PC-3 (cell line): ENCODE measurements around the gene RGS10. TPM values are rescaled to one million over a fixed set of nuclear protein-coding genes. Genes with fewer than 3 reads are reported as not detected.

Source experiments
- ATAC-seq: fragments of 200-7000 bp; cut with Tn5 transposase; 2 replicates; pipeline ENCODE4 v1.9.1; 2020; ENCODE audit warnings: mild to moderate bottlenecking, moderate library complexity
- BruUV-seq: library from RNA; stranded (reverse); fragments of 400-500 nt; replicated peaks from 2 replicates; lab custom pipeline; 2021; lab: Mats Ljungman, UMichigan
- CTCF ChIA-PET: fragments of 300-600 bp; sonication (Branson Sonifier 250); formaldehyde crosslinking; loops from one replicate; lab custom pipeline; 2022; ENCODE audit warnings: antibody characterized with exemption; lab: Charles Lee
- POLR2A ChIA-PET: fragments of 300-600 bp; sonication (Branson Sonifier 250); formaldehyde crosslinking; loops from one replicate; lab custom pipeline; 2022; ENCODE audit warnings: antibody characterized with exemption; ENCODE audit not compliant: unreplicated experiment; lab: Charles Lee
- DNase-seq: peaks from one replicate; pipeline ENCODE4 v3.0.0-alpha.2; 2015
- H2AFZ ChIP-seq: fragments of 300-600 bp; sonication (generic); 2 replicates; pipeline ENCODE4 v1.6.0; 2016; ENCODE audit warnings: antibody characterized with exemption, low read length
- H3F3A ChIP-seq: fragments of 300-600 bp; sonication (generic); one replicate; pipeline ENCODE4 v1.6.0; 2017; ENCODE audit warnings: antibody characterized with exemption, low read length, control low read depth, mild to moderate bottlenecking; ENCODE audit not compliant: unreplicated experiment
- H3K27ac ChIP-seq: fragments of 300-600 bp; sonication (generic); 2 replicates; pipeline ENCODE4 v1.5.1; 2016; ENCODE audit warnings: mild to moderate bottlenecking, low read length
- H3K27me3 ChIP-seq: fragments of 300-600 bp; sonication (generic); 2 replicates; pipeline ENCODE4 v1.6.1; 2016; ENCODE audit warnings: low read length, mixed read lengths
- H3K36me3 ChIP-seq: fragments of 300-600 bp; sonication (generic); 2 replicates; pipeline ENCODE4 v1.6.1; 2016; ENCODE audit warnings: low read depth, mixed run types, low read length, mixed read lengths
- H3K4me1 ChIP-seq: fragments of 300-600 bp; sonication (generic); 2 replicates; pipeline ENCODE4 v1.5.1; 2016; ENCODE audit warnings: low read length; ENCODE audit not compliant: insufficient read depth
- H3K4me2 ChIP-seq: fragments of 300-600 bp; sonication (generic); 2 replicates; pipeline ENCODE4 v1.6.0; 2016; ENCODE audit warnings: low read length
- H3K4me3 ChIP-seq: fragments of 300-600 bp; sonication (generic); 2 replicates; pipeline ENCODE4 v1.5.1; 2016; ENCODE audit warnings: mild to moderate bottlenecking, low read length, mixed read lengths
- H3K79me2 ChIP-seq: fragments of 300-600 bp; sonication (generic); 2 replicates; pipeline ENCODE4 v1.6.1; 2017; ENCODE audit warnings: low read length, mixed read lengths
- H3K9ac ChIP-seq: fragments of 300-600 bp; sonication (generic); 2 replicates; pipeline ENCODE4 v1.6.0; 2016; ENCODE audit warnings: mild to moderate bottlenecking, low read length
- H3K9me2 ChIP-seq: fragments of 300-600 bp; sonication (generic); replicated peaks from 2 replicates; pipeline ENCODE4 v1.6.1; 2016; ENCODE audit warnings: mixed run types, low read length, mixed read lengths
- H3K9me3 ChIP-seq: fragments of 300-600 bp; sonication (generic); 2 replicates; pipeline ENCODE4 v1.6.1; 2016; ENCODE audit warnings: low read length, mixed read lengths
- H4K20me1 ChIP-seq: fragments of 300-600 bp; sonication (generic); 2 replicates; pipeline ENCODE4 v1.6.1; 2016; ENCODE audit warnings: low read length, mixed read lengths
- CTCF ChIP-seq: fragments of 300-600 bp; sonication (generic); conservative IDR thresholded peaks from 2 replicates; pipeline ENCODE4 v1.5.1; 2017; ENCODE audit warnings: antibody characterized with exemption, low read depth, mild to moderate bottlenecking, low read length
- EZH2 ChIP-seq: fragments of 300-600 bp; sonication (generic); IDR thresholded peaks from one replicate; pipeline ENCODE4 v1.6.1; 2017; ENCODE audit warnings: antibody characterized with exemption, mild to moderate bottlenecking, low read length; ENCODE audit not compliant: unreplicated experiment
- EZH2phosphoT487 ChIP-seq: fragments of 300-600 bp; sonication (generic); IDR thresholded peaks from 2 replicates; pipeline ENCODE4 v1.6.1; 2018; ENCODE audit warnings: mild to moderate bottlenecking, antibody characterized with exemption, low read length, borderline replicate concordance
- intact Hi-C: fragments of 100-400 bp; cut with micrococcal nuclease; formaldehyde crosslinking; loops from 2 replicates; pipeline ENCODE4 v1.9.0; 2023
- total RNA-seq: library from RNA; depleted of rRNA; stranded (reverse); fragments of >200 nt; gene quantifications from 2 replicates; pipeline ENCODE4 v1.2.3, GENCODE V29; 2014

Gene RGS10
- total RNA-seq, 1 experiment from 2014 or later, result 27.6 TPM

- Histone ChIP-seq H3K36me3 (no peaks in the 10 kb centered on the region), H3K4me3 (no peak overlapping the region), H3K9me2 (no peaks in the 10 kb centered on the region), H3K4me2 (no peak overlapping the region), H3K4me1 (no peaks in the 10 kb centered on the region), H4K20me1 (no peaks in the 10 kb centered on the region), H3F3A (no peaks in the 10 kb centered on the region), H2AFZ (no peak overlapping the region), H3K9ac (no peak overlapping the region), H3K9me3 (no peaks in the 10 kb centered on the region), H3K27ac (no peak overlapping the region), H3K27me3 (no peaks in the 10 kb centered on the region), H3K79me2 (no peaks in the 10 kb centered on the region)
- CTCF ChIA-PET, result no interaction called here
- POLR2A ChIA-PET, result interaction anchor here (0.6 kb wide), 1 partner anchor 14 kb away, joined by 4 read pairs; no protein-coding TSS in a partner anchor
- DNase-seq, result no peak
- no peak for TF ChIP-seq EZH2
- no peak for TF ChIP-seq EZH2phosphoT487
- TF ChIP-seq CTCF, result no peak
- BruUV-seq, result no TSS peak
- ATAC-seq, result no peak
- intact Hi-C loops, result no loop called here
These were observed 12.8 kb upstream of the RGS10 start for GRCh38 chr10:119555178-119555784.

DNA sequence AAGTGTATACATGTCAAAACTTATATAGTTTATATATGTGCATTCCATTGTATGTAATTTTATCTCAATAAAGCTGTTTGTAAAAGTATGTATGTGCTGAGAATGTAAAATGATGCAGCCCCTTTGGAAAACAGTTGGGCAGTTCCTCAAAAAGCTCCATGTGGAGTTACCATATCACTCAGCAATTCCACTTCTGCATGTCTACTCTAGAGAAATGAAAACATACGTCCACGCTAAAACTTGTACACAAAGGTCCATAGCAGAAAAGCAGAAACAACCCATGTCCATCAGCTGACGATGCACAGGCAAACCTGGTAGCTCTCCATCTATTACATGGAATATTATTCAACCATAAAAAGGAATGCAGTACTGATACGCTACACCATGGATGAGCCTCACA lies 8.3 kb upstream of the RGS10 start:
- Histone ChIP-seq H3F3A (no peaks in the 10 kb centered on the region), H4K20me1 (no peaks in the 10 kb centered on the region), H3K9ac (no peak overlapping the region), H3K36me3 (no peaks in the 10 kb centered on the region), H3K9me2 (no peaks in the 10 kb centered on the region), H3K27ac (no peak overlapping the region), H3K9me3 (no peaks in the 10 kb centered on the region), H3K27me3 (no peaks in the 10 kb centered on the region), H3K4me1 (no peaks in the 10 kb centered on the region; the same call in 1 of the 2 replicates), H2AFZ (no peak overlapping the region), H3K4me3 (no peak overlapping the region), H3K4me2 (no peak overlapping the region), H3K79me2 (no peaks in the 10 kb centered on the region)
- ChIA-PET POLR2A (no interaction called here), CTCF (no interaction called here)
- ATAC-seq (no peak), DNase-seq (no peak)
- no TSS peak for BruUV-seq
- no peak for TF ChIP-seq EZH2
- intact Hi-C loops, result no loop called here

GRCh38 chr10:119549247-119549999 lies 6.9 kb upstream of the RGS10 start:
- CTCF ChIA-PET, result no interaction called here
- ATAC-seq (no peak), DNase-seq (no peak)
- POLR2A ChIA-PET, result no interaction called here
- BruUV-seq, result no TSS peak
- Histone ChIP-seq H3K4me1 (no peaks in the 10 kb centered on the region; the same call in 1 of the 2 replicates), H3K79me2 (no peaks in the 10 kb centered on the region), H3K27ac (no peak overlapping the region), H3K9me3 (no peaks in the 10 kb centered on the region), H3K4me2 (no peak overlapping the region), H3K9ac (no peak overlapping the region), H3F3A (no peaks in the 10 kb centered on the region), H2AFZ (no peak overlapping the region), H4K20me1 (no peaks in the 10 kb centered on the region), H3K27me3 (no peaks in the 10 kb centered on the region), H3K36me3 (no peaks in the 10 kb centered on the region), H3K4me3 (no peak overlapping the region), H3K9me2 (no peaks in the 10 kb centered on the region)
- intact Hi-C loops, result no loop called here
- TF ChIP-seq EZH2phosphoT487, result no peak
- TF ChIP-seq EZH2, result no peak
- TF ChIP-seq CTCF, result no peak
